ENCODE data around the gene MRAP2.

- TF ChIP-seq GATA3 (IDR thresholded peaks at IDR 0.05; ENCODE audit: low read depth, low read length) (no peak), GATA2 (IDR thresholded peaks at IDR 0.05; ENCODE audit: low read depth, low read length) (no peak)
Measured at GRCh38 chr6:83984411-83984810, 49.2 kb upstream of the MRAP2 start.

Measured in SH-SY5Y (cell line).